ENCODE data around the gene XPO5. TPM values are rescaled to one million over a fixed set of nuclear protein-coding genes. Genes with fewer than 3 reads are reported as not detected.

Gene XPO5
- total RNA-seq, 1 donor, result 43.2 TPM

- no peak for TF ChIP-seq CTCF (IDR thresholded peaks at IDR 0.05; ENCODE audit: insufficient read depth, low read depth, low read length)
- DNase-seq (ENCODE audit: low read depth), result no peak
- no peak overlapping the region for H3K4me3 ChIP-seq (ENCODE audit: low read depth, low read length)
These were observed 78.1 kb downstream of the XPO5 start for GRCh38 chr6:43497689-43498088.

GRCh38 chr6:43497129-43497396 lies 78.8 kb downstream of the XPO5 start:
- no peak for TF ChIP-seq CTCF (IDR thresholded peaks at IDR 0.05; ENCODE audit: insufficient read depth, low read depth, low read length)
- no peak for DNase-seq (ENCODE audit: low read depth)
- H3K4me3 ChIP-seq (ENCODE audit: low read depth, low read length), result no peak overlapping the region

- TF ChIP-seq CTCF (IDR thresholded peaks at IDR 0.05; ENCODE audit: insufficient read depth, low read depth, low read length), result peak; percentile 58
- no peak overlapping the region for H3K4me3 ChIP-seq (ENCODE audit: low read depth, low read length)
- DNase-seq (ENCODE audit: low read depth), result peak; percentile 40
These were observed 79.3 kb downstream of the XPO5 start for GRCh38 chr6:43496370-43497128.

- H3K4me3 ChIP-seq (ENCODE audit: low read depth, low read length), result no peak overlapping the region
- DNase-seq (ENCODE audit: low read depth), result no peak
- TF ChIP-seq CTCF (IDR thresholded peaks at IDR 0.05; ENCODE audit: insufficient read depth, low read depth, low read length), result peak; percentile 31
These were observed 80.4 kb downstream of the XPO5 start for GRCh38 chr6:43495409-43495941.

- H3K4me3 ChIP-seq (ENCODE audit: low read depth, low read length), result no peak overlapping the region
- no peak for DNase-seq (ENCODE audit: low read depth)
- TF ChIP-seq CTCF (IDR thresholded peaks at IDR 0.05; ENCODE audit: insufficient read depth, low read depth, low read length), result no peak
These were observed 81.1 kb downstream of the XPO5 start for GRCh38 chr6:43494766-43495165.

- H3K4me3 ChIP-seq (ENCODE audit: low read depth, low read length), result no peak overlapping the region
- TF ChIP-seq CTCF (IDR thresholded peaks at IDR 0.05; ENCODE audit: insufficient read depth, low read depth, low read length), result no peak
These were observed 81.5 kb downstream of the XPO5 start for GRCh38 chr6:43494321-43494720.

GRCh38 chr6:43493833-43494232 lies 82.0 kb downstream of the XPO5 start:
- no peak overlapping the region for H3K4me3 ChIP-seq (ENCODE audit: low read depth, low read length)
- no peak for TF ChIP-seq CTCF (IDR thresholded peaks at IDR 0.05; ENCODE audit: insufficient read depth, low read depth, low read length)
- DNase-seq (ENCODE audit: low read depth), result no peak

More at GRCh38 chr6:43494321-43494720, 81.5 kb downstream of the XPO5 start:
- DNase-seq (ENCODE audit: low read depth), result no peak
